Adrenal gland (tissue), 12 donors: Measurements from ENCODE around the gene ZPBP2. TPM values are rescaled to one million over a fixed set of nuclear protein-coding genes. Genes with fewer than 3 reads are reported as not detected.

Experiments
- DNase-seq, 7 donors: peaks; one replicate each; pipeline ENCODE4 v3.0.0-alpha.2; 2019 to 2020
- H3K27ac ChIP-seq, 5 donors: fragments of 200-600 bp; sonication (generic) in 4 of 5; 1 replicate in 3 of 5; 2 replicates in 2 of 5; pipeline versions ENCODE4 v1.5.1 to v1.8.0; 2016 to 2020; ENCODE audit warnings: mild to moderate bottlenecking in 1 of 5
- H3K27me3 ChIP-seq: fragments of 200-600 bp; 2 replicates; pipeline ENCODE4 v1.8.0; 2021
- H3K36me3 ChIP-seq, 2 donors: fragments of 200-600 bp; replicated peaks in 1 of 2; 1 replicate in 1 of 2; 2 replicates in 1 of 2; pipeline versions ENCODE4 v1.5.1 to v1.8.0; 2018 to 2022
- H3K4me1 ChIP-seq, 2 donors: fragments of 200-600 bp; replicated peaks in 1 of 2; 1 replicate in 1 of 2; 2 replicates in 1 of 2; pipeline versions ENCODE4 v1.5.1 to v1.8.0; 2018 to 2021
- H3K4me3 ChIP-seq, 4 donors: fragments of 200-600 bp; sonication (generic) in 3 of 4; one replicate each; pipeline ENCODE4 v1.5.1; 2016 to 2018
- H3K9me3 ChIP-seq, 3 donors: fragments of 200-600 bp; sonication (generic) in 1 of 3; replicated peaks in 1 of 3; 1 replicate in 2 of 3; 2 replicates in 1 of 3; pipeline versions ENCODE4 v1.5.1 to v1.8.0; 2016 to 2021
- POLR2A ChIP-seq, 2 donors: fragments of 450-650 bp; IDR thresholded peaks; one replicate each; pipeline ENCODE4 v1.6.1; 2017; ENCODE audit warnings: antibody characterized with exemption in 2 of 2, mild to moderate bottlenecking in 2 of 2, moderate library complexity in 1 of 2
- WGBS, 4 donors: extraction: QIAGEN DNeasy Blood & Tissue Kit in 2 of 4; methylation state at CpG; one replicate each; pipeline versions ENCODE4 v1.1.5 to v1.1.7; 2013 to 2017; 5-methylcytosine and 5-hydroxymethylcytosine counted together
- intact Hi-C, 2 donors: fragments of 100-400 bp; cut with DNase I; formaldehyde crosslinking; loops; one replicate each; pipeline versions ENCODE4 v1.14.1 to v1.15.0; 2022 to 2023
- polyA plus RNA-seq, 3 donors: library from polyadenylated mRNA; stranded (reverse); fragments of 200-250 nt in 2 of 3; fragments of 350-450 nt in 1 of 3; fragmentation: Illumina TruSeq in 1 of 3; extraction: RNeasy Lipid Tissue Mini Kit (QIAGEN cat#74804) in 1 of 3; gene quantifications; one replicate each; pipeline ENCODE4 v1.2.3, GENCODE V29; 2013 to 2014
- total RNA-seq, 9 donors: library from RNA; depleted of rRNA in 4 of 9; stranded (reverse); fragments of >200 nt in 4 of 9; fragments of 120-200 nt in 1 of 9; fragmentation: NEBNext Ultra II Directional in 1 of 9; extraction: Animal tissue kit (Norgen Biotek cat#: 25700) in 1 of 9; gene quantifications; one replicate each; pipeline versions ENCODE4 v1.1.0 to v1.2.4, GENCODE V29; 2013 to 2023
- TF ChIP-seq, protein P1 (sequence below), 6 experiments: fragments of 450-650 bp in 4 of 6; fragments of 200-600 bp in 2 of 6; sonication (generic) in 1 of 6; IDR thresholded peaks; 1 replicate in 5 of 6; 2 replicates in 1 of 6; pipeline versions ENCODE4 v1.5.1 to v1.8.0; 2016 to 2021; ENCODE audit warnings: antibody characterized with exemption in 6 of 6, mild to moderate bottlenecking in 2 of 6, moderate library complexity in 1 of 6
- donor health status: healthy with polysubstance abuse.
- donor health status: Bipolar disorder and iron deficiency.
- donor health status: DM: yes; HTN: yes; CAD: no.
- donor health status: DM: no; HTN: no; CAD: no.
- donor health status: DM: no; HTN: no; CAD: no.
- donor health status: DM: yes; HTN: yes; CAD: no.

The ZPBP2 gene
- total and polyA plus RNA-seq, 12 donors: not detected

DNA sequence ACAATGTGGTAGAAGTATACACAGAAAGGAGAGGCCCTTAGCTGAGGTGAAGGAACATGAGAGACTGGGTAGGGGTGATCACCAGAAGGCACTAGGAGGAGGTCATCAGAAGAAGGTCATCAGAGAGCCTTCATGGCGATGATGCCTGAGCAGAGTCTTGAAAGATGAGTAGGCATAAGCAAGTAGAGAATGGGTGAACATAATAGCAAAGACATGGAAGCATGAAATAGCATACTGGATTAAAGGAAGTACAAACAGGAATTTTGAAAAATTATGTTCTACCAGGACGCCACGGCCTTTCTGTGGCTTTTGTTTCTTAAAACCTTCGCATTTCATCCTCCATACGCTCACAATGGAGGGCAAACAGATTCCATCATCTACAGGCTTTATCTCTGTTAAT lies 6.8 kb upstream of the ZPBP2 start:
- Histone ChIP-seq H3K27ac (no peak overlapping the region), H3K27me3 (peaks cover 83% of the 10 kb centered on the region), H3K36me3 (no peaks in the 10 kb centered on the region), H3K4me1 (peaks cover 3 to 9% of the 10 kb centered on the region in 2 donors), H3K9me3 (no peaks in the 10 kb centered on the region), H3K4me3 (no peak overlapping the region)
- DNase-seq: no peak
- TF ChIP-seq, protein P1, sequence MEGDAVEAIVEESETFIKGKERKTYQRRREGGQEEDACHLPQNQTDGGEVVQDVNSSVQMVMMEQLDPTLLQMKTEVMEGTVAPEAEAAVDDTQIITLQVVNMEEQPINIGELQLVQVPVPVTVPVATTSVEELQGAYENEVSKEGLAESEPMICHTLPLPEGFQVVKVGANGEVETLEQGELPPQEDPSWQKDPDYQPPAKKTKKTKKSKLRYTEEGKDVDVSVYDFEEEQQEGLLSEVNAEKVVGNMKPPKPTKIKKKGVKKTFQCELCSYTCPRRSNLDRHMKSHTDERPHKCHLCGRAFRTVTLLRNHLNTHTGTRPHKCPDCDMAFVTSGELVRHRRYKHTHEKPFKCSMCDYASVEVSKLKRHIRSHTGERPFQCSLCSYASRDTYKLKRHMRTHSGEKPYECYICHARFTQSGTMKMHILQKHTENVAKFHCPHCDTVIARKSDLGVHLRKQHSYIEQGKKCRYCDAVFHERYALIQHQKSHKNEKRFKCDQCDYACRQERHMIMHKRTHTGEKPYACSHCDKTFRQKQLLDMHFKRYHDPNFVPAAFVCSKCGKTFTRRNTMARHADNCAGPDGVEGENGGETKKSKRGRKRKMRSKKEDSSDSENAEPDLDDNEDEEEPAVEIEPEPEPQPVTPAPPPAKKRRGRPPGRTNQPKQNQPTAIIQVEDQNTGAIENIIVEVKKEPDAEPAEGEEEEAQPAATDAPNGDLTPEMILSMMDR (IDR thresholded peaks at IDR 0.05): no peak
- no peak for TF ChIP-seq POLR2A (IDR thresholded peaks at IDR 0.05)
- intact Hi-C loops: no loop called here
- WGBS, 4 donors: 80 to 90% (median 85%) methylated on average over 5 of the region's 5 CpGs

DNA sequence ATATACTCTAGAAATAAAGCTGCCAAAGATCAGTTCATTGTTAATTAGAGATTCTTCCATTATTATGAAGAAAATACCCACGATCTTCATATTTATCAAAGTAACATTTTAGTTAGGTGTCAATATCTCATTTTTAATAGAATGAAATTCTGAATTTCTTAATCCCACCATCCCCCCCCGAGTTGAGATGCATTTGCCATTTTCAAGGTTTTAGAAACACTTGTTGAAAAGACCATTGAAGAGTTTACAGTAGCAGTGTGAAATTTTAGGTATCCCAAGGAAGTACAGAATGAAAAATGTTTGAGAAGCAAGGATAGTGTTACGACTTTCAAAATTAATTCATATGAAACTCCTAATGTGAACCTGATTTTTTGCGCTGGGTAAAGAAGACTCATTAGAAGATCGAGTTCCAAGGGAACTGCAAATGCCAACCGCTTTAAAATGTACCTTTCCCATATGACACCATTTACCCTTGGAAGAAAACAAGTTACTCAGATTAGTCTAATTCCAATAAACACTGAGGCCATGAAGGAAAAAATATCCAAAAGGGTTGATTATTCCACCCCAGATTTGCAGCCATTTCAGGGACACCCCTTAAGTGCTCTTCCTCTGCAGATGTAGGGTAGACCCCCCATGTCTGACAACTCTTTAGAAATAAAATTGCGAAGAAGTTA lies 4.6 kb upstream of the ZPBP2 start:
- no peaks in the 10 kb centered on the region for H3K36me3 ChIP-seq
- no peaks in the 10 kb centered on the region for H3K9me3 ChIP-seq
- intact Hi-C loops: no loop called here
- no peak overlapping the region for H3K27ac ChIP-seq
- 60 to 69% (median 64%) methylated on average over 7 of the region's 7 CpGs for WGBS, 4 donors
- peaks cover 3 to 9% of the 10 kb centered on the region in 2 donors for H3K4me1 ChIP-seq
- H3K27me3 ChIP-seq: peaks cover 87% of the 10 kb centered on the region
- TF ChIP-seq, protein P1 (IDR thresholded peaks at IDR 0.05): no peak
- no peak for TF ChIP-seq POLR2A (IDR thresholded peaks at IDR 0.05)
- DNase-seq: no peak
- no peak overlapping the region for H3K4me3 ChIP-seq

GRCh38 chr17:39863918-39864746 lies 3.9 kb upstream of the ZPBP2 start, which contains the start of gene IKZF3:
TSS of gene IKZF3 (minus strand) at chr17:39864312. CDS start at chr17:39864126, 186 bp downstream.
- 5 to 10% (median 6%) methylated on average over 25 to 50 of the region's 50 CpGs for WGBS, 4 donors
- no peak within 1 kb of the TSS for H3K27ac ChIP-seq
- intact Hi-C loops: no loop called here

More at GRCh38 chr17:39863918-39864746, 3.9 kb upstream of the ZPBP2 start, which contains the start of gene IKZF3:
- TF ChIP-seq, protein P1 (IDR thresholded peaks at IDR 0.05): no peak
- TF ChIP-seq POLR2A (IDR thresholded peaks at IDR 0.05): no peak
- no peaks in the 10 kb centered on the region for H3K9me3 ChIP-seq
- H3K4me3 ChIP-seq: peak within 1 kb of the TSS in 1 of 4 donors; percentile 27
- DNase-seq: peak in 5 of 7 donors; percentile 29 to 45 (median 37)
- no peaks in the 10 kb centered on the region for H3K36me3 ChIP-seq
- peaks cover 3 to 9% of the 10 kb centered on the region in 2 donors for H3K4me1 ChIP-seq
- H3K27me3 ChIP-seq: peaks cover 88% of the 10 kb centered on the region
